ENCODE results near the gene SETD1A. TPM values are rescaled to one million over a fixed set of nuclear protein-coding genes. Genes with fewer than 3 reads are reported as not detected.
A peak's percentile ranks its signal among the peaks of the same experiment; 100 is the strongest.
"Not testable (repeated sequence)": the region's sequence is repeated elsewhere in the genome, so short reads cannot be mapped to it uniquely, and the experiment has no call there.

SETD1A gene
- total and polyA plus RNA-seq, 4 donors: 4.4 to 19.7 (median 13.1) TPM

- DNase-seq (no peak), ATAC-seq (ENCODE audit: low FRiP score) (no peak)
- Histone ChIP-seq H3K27me3 (ENCODE audit: control insufficient read depth in 1 of 2, insufficient read depth in 2 of 2, low read length in 1 of 2) (no peaks in the 10 kb centered on the region), H3K4me3 (ENCODE audit: low read length in 2 of 2) (no peak overlapping the region), H3K27ac (ENCODE audit: low read depth in 1 of 2, low read length in 2 of 2) (no peak overlapping the region), H3K9me3 (ENCODE audit: control insufficient read depth, low read length) (no peaks in the 10 kb centered on the region), H3K4me1 (ENCODE audit: control insufficient read depth in 1 of 2, insufficient read depth in 2 of 2, low read length in 2 of 2) (no peaks in the 10 kb centered on the region), H3K36me3 (ENCODE audit: control insufficient read depth in 1 of 2, insufficient read depth in 2 of 2, low read length in 1 of 2) (no peaks in the 10 kb centered on the region)
- intact Hi-C loops (cut with DNase I): no loop called here
- 83 to 89% methylated on average over 8 of the region's 8 CpGs for WGBS, 2 donors
Measured at GRCh38 chr16:31006589-31006988, 49.0 kb downstream of the SETD1A start.

- H3K27ac ChIP-seq (ENCODE audit: low read depth in 1 of 2, low read length in 2 of 2): no peak overlapping the region
- intact Hi-C loops (cut with DNase I): no loop called here
- H3K9me3 ChIP-seq (ENCODE audit: control insufficient read depth, low read length): no peaks in the 10 kb centered on the region
- ATAC-seq (ENCODE audit: low FRiP score) (no peak), DNase-seq (no peak)
- H3K36me3 ChIP-seq (ENCODE audit: control insufficient read depth in 1 of 2, insufficient read depth in 2 of 2, low read length in 1 of 2): no peaks in the 10 kb centered on the region
- H3K27me3 ChIP-seq (ENCODE audit: control insufficient read depth in 1 of 2, insufficient read depth in 2 of 2, low read length in 1 of 2): no peaks in the 10 kb centered on the region
- no peak overlapping the region for H3K4me3 ChIP-seq (ENCODE audit: low read length in 2 of 2)
- WGBS, 2 donors: 53 to 59% methylated on average over 6 of the region's 6 CpGs
- H3K4me1 ChIP-seq (ENCODE audit: control insufficient read depth in 1 of 2, insufficient read depth in 2 of 2, low read length in 2 of 2): no peaks in the 10 kb centered on the region
Measured at GRCh38 chr16:31007684-31008083, 50.1 kb downstream of the SETD1A start.

GRCh38 chr16:31008149-31008548 is 50.6 kb downstream of the SETD1A start:
- Histone ChIP-seq H3K36me3 (ENCODE audit: control insufficient read depth in 1 of 2, insufficient read depth in 2 of 2, low read length in 1 of 2) (no peaks in the 10 kb centered on the region), H3K9me3 (ENCODE audit: control insufficient read depth, low read length) (no peaks in the 10 kb centered on the region), H3K27ac (ENCODE audit: low read depth in 1 of 2, low read length in 2 of 2) (no peak overlapping the region), H3K27me3 (ENCODE audit: control insufficient read depth in 1 of 2, insufficient read depth in 2 of 2, low read length in 1 of 2) (no peaks in the 10 kb centered on the region), H3K4me3 (ENCODE audit: low read length in 2 of 2) (no peak overlapping the region), H3K4me1 (ENCODE audit: control insufficient read depth in 1 of 2, insufficient read depth in 2 of 2, low read length in 2 of 2) (no peaks in the 10 kb centered on the region)
- ATAC-seq (ENCODE audit: low FRiP score): no peak
- intact Hi-C loops (cut with DNase I): no loop called here
- DNase-seq: no peak
- WGBS, 2 donors: 61 to 66% methylated on average over 6 of the region's 6 CpGs

GRCh38 chr16:31008551-31008950 is 51.0 kb downstream of the SETD1A start:
- intact Hi-C loops (cut with DNase I): no loop called here
- Histone ChIP-seq H3K9me3 (ENCODE audit: control insufficient read depth, low read length) (no peaks in the 10 kb centered on the region), H3K27me3 (ENCODE audit: control insufficient read depth in 1 of 2, insufficient read depth in 2 of 2, low read length in 1 of 2) (no peaks in the 10 kb centered on the region), H3K36me3 (ENCODE audit: control insufficient read depth in 1 of 2, insufficient read depth in 2 of 2, low read length in 1 of 2) (no peaks in the 10 kb centered on the region), H3K27ac (ENCODE audit: low read depth in 1 of 2, low read length in 2 of 2) (no peak overlapping the region), H3K4me3 (ENCODE audit: low read length in 2 of 2) (no peak overlapping the region), H3K4me1 (ENCODE audit: control insufficient read depth in 1 of 2, insufficient read depth in 2 of 2, low read length in 2 of 2) (no peaks in the 10 kb centered on the region)
- no peak for DNase-seq
- no peak for ATAC-seq (ENCODE audit: low FRiP score)
- WGBS, 2 donors: 86 to 89% methylated on average over 5 of the region's 5 CpGs

- no peaks in the 10 kb centered on the region for H3K27me3 ChIP-seq (ENCODE audit: control insufficient read depth in 1 of 2, insufficient read depth in 2 of 2, low read length in 1 of 2)
Measured at GRCh38 chr16:31009120-31009519, 51.6 kb downstream of the SETD1A start.

GRCh38 chr16:31009894-31010584 is 52.5 kb downstream of the SETD1A start:
- Histone ChIP-seq H3K9me3 (ENCODE audit: control insufficient read depth, low read length) (no peaks in the 10 kb centered on the region), H3K36me3 (ENCODE audit: control insufficient read depth in 1 of 2, insufficient read depth in 2 of 2, low read length in 1 of 2) (no peaks in the 10 kb centered on the region), H3K27me3 (ENCODE audit: control insufficient read depth in 1 of 2, insufficient read depth in 2 of 2, low read length in 1 of 2) (no peaks in the 10 kb centered on the region), H3K4me1 (ENCODE audit: control insufficient read depth in 1 of 2, insufficient read depth in 2 of 2, low read length in 2 of 2) (no peaks in the 10 kb centered on the region), H3K27ac (ENCODE audit: low read depth in 1 of 2, low read length in 2 of 2) (no peak overlapping the region), H3K4me3 (ENCODE audit: low read length in 2 of 2) (peak overlapping the region in 1 of 2 donors; percentile 11)
- 10 to 12% methylated on average over 32 to 36 of the region's 36 CpGs for WGBS, 2 donors
- no peak for DNase-seq
- no peak for ATAC-seq (ENCODE audit: low FRiP score)
- intact Hi-C loops (cut with DNase I): no loop called here

More at GRCh38 chr16:31009120-31009519, 51.6 kb downstream of the SETD1A start:
- Histone ChIP-seq H3K4me3 (ENCODE audit: low read length in 2 of 2) (no peak overlapping the region), H3K9me3 (ENCODE audit: control insufficient read depth, low read length) (no peaks in the 10 kb centered on the region), H3K36me3 (ENCODE audit: control insufficient read depth in 1 of 2, insufficient read depth in 2 of 2, low read length in 1 of 2) (no peaks in the 10 kb centered on the region), H3K27ac (ENCODE audit: low read depth in 1 of 2, low read length in 2 of 2) (no peak overlapping the region), H3K4me1 (ENCODE audit: control insufficient read depth in 1 of 2, insufficient read depth in 2 of 2, low read length in 2 of 2) (no peaks in the 10 kb centered on the region)
- intact Hi-C loops (cut with DNase I): no loop called here
- no peak for DNase-seq
- 85 to 88% methylated on average over 7 of the region's 7 CpGs for WGBS, 2 donors
- no peak for ATAC-seq (ENCODE audit: low FRiP score)

- intact Hi-C loops (cut with DNase I): no loop called here
Measured at GRCh38 chr16:31010585-31011325, 53.2 kb downstream of the SETD1A start, which contains the start of gene STX1B. STX1B (minus strand) TSS chr16:31010638; CDS start chr16:31010396, 242 bp downstream.

GRCh38 chr16:31011815-31012214 is 54.3 kb downstream of the SETD1A start:
- intact Hi-C loops (cut with DNase I): not testable (repeated sequence)

More at GRCh38 chr16:31010585-31011325, 53.2 kb downstream of the SETD1A start, which contains the start of gene STX1B:
- Histone ChIP-seq H3K4me1 (ENCODE audit: control insufficient read depth in 1 of 2, insufficient read depth in 2 of 2, low read length in 2 of 2) (no peaks in the 10 kb centered on the region), H3K9me3 (ENCODE audit: control insufficient read depth, low read length) (no peaks in the 10 kb centered on the region), H3K4me3 (ENCODE audit: low read length in 2 of 2) (peak within 1 kb of the TSS in 1 of 2 donors; percentile 11), H3K27me3 (ENCODE audit: control insufficient read depth in 1 of 2, insufficient read depth in 2 of 2, low read length in 1 of 2) (no peaks in the 10 kb centered on the region), H3K27ac (ENCODE audit: low read depth in 1 of 2, low read length in 2 of 2) (no peak within 1 kb of the TSS), H3K36me3 (ENCODE audit: control insufficient read depth in 1 of 2, insufficient read depth in 2 of 2, low read length in 1 of 2) (no peaks in the 10 kb centered on the region)
- no peak for ATAC-seq (ENCODE audit: low FRiP score)
- WGBS, 2 donors: 8 to 9% methylated on average over 44 to 45 of the region's 45 CpGs
- DNase-seq: peak in 1 of 2 donors; percentile 75

GRCh38 chr16:31013292-31013691 is 55.7 kb downstream of the SETD1A start:
- H3K27me3 ChIP-seq (ENCODE audit: control insufficient read depth in 1 of 2, insufficient read depth in 2 of 2, low read length in 1 of 2): not testable (repeated sequence)

More at GRCh38 chr16:31011815-31012214, 54.3 kb downstream of the SETD1A start:
- H3K27ac ChIP-seq (ENCODE audit: low read depth in 1 of 2, low read length in 2 of 2); DNase-seq; ATAC-seq (ENCODE audit: low FRiP score); H3K36me3 ChIP-seq (ENCODE audit: control insufficient read depth in 1 of 2, insufficient read depth in 2 of 2, low read length in 1 of 2); H3K4me3 ChIP-seq (ENCODE audit: low read length in 2 of 2); H3K27me3 ChIP-seq (ENCODE audit: control insufficient read depth in 1 of 2, insufficient read depth in 2 of 2, low read length in 1 of 2); H3K9me3 ChIP-seq (ENCODE audit: control insufficient read depth, low read length); H3K4me1 ChIP-seq (ENCODE audit: control insufficient read depth in 1 of 2, insufficient read depth in 2 of 2, low read length in 2 of 2): not testable (repeated sequence)
- 84% methylated on average over 7 of the region's 7 CpGs for WGBS, 2 donors

More at GRCh38 chr16:31013292-31013691, 55.7 kb downstream of the SETD1A start:
- DNase-seq; ATAC-seq (ENCODE audit: low FRiP score); H3K4me3 ChIP-seq (ENCODE audit: low read length in 2 of 2); H3K4me1 ChIP-seq (ENCODE audit: control insufficient read depth in 1 of 2, insufficient read depth in 2 of 2, low read length in 2 of 2); H3K9me3 ChIP-seq (ENCODE audit: control insufficient read depth, low read length); H3K36me3 ChIP-seq (ENCODE audit: control insufficient read depth in 1 of 2, insufficient read depth in 2 of 2, low read length in 1 of 2); H3K27ac ChIP-seq (ENCODE audit: low read depth in 1 of 2, low read length in 2 of 2); intact Hi-C loops (cut with DNase I): not testable (repeated sequence)
